Neural cell (in vitro differentiated cells): ENCODE data around the gene JDP2. TPM values are rescaled to one million over a fixed set of nuclear protein-coding genes. Genes with fewer than 3 reads are reported as not detected.

ENCODE experiments used
- H2AFZ ChIP-seq: fragments of 200-600, 300-800 bp; sonication (generic), shearing (Covaris generic); 2 replicates; pipeline ENCODE4 v1.6.0; 2014; ENCODE audit warnings: low read depth, mild to moderate bottlenecking, antibody characterized with exemption, low read length, moderate library complexity
- H3F3A ChIP-seq: fragments of 200-600 bp; shearing (Covaris generic); 2 replicates; pipeline ENCODE4 v1.6.1; 2016; ENCODE audit warnings: mild to moderate bottlenecking, moderate library complexity, mixed read lengths, antibody characterized with exemption, low read length; ENCODE audit not compliant: insufficient read depth, poor library complexity, severe bottlenecking
- H3K27ac ChIP-seq: fragments of 200-600, 300-800 bp; sonication (generic), shearing (Covaris generic); 2 replicates; pipeline ENCODE4 v1.5.1; 2014; ENCODE audit warnings: mild to moderate bottlenecking, low read length, moderate library complexity
- H3K27me3 ChIP-seq: fragments of 300-800, 200-600 bp; sonication (generic), shearing (Covaris generic); 2 replicates; pipeline ENCODE4 v1.6.0; 2014; ENCODE audit warnings: mild to moderate bottlenecking, low read depth, low read length, moderate library complexity; ENCODE audit not compliant: insufficient read depth
- H3K36me3 ChIP-seq: fragments of 300-800, 200-600 bp; sonication (generic), shearing (Covaris generic); 2 replicates; pipeline ENCODE4 v1.5.1; 2014; ENCODE audit warnings: mild to moderate bottlenecking, antibody characterized with exemption, low read length, moderate library complexity; ENCODE audit not compliant: insufficient read depth
- H3K4me2 ChIP-seq: fragments of 300-800, 200-600 bp; sonication (generic), shearing (Covaris generic); 2 replicates; pipeline ENCODE4 v1.6.0; 2014; ENCODE audit warnings: mild to moderate bottlenecking, low read length
- H3K4me3 ChIP-seq: fragments of 300-800, 200-600 bp; sonication (generic), shearing (Covaris generic); 2 replicates; pipeline ENCODE4 v1.5.1; 2014; ENCODE audit warnings: mild to moderate bottlenecking, low read length, moderate library complexity
- H3K79me2 ChIP-seq: fragments of 200-600 bp; shearing (Covaris generic); replicated peaks from 2 replicates; pipeline ENCODE4 v1.6.0; 2014; ENCODE audit warnings: mild to moderate bottlenecking, low read length, moderate library complexity; ENCODE audit not compliant: insufficient read depth
- H3K9ac ChIP-seq: fragments of 300-800, 200-600 bp; sonication (generic), shearing (Covaris generic); 2 replicates; pipeline ENCODE4 v1.6.1; 2016; ENCODE audit warnings: mild to moderate bottlenecking, low read length, mixed read lengths
- H3K9me2 ChIP-seq: fragments of 200-600 bp; shearing (Covaris generic); 2 replicates; pipeline ENCODE4 v1.6.1; 2016; ENCODE audit warnings: mild to moderate bottlenecking, low read length, mixed read lengths; ENCODE audit not compliant: insufficient read depth
- H3K9me3 ChIP-seq: fragments of 200-600, 300-800 bp; sonication (generic), shearing (Covaris generic); 2 replicates; pipeline ENCODE4 v1.6.1; 2016; ENCODE audit warnings: mild to moderate bottlenecking, mixed run types, low read length, moderate library complexity, mixed read lengths
- H4K20me1 ChIP-seq: fragments of 200-600 bp; shearing (Covaris generic); 2 replicates; pipeline ENCODE4 v1.6.1; 2016; ENCODE audit warnings: mild to moderate bottlenecking, mixed run types; ENCODE audit not compliant: insufficient read depth
- CTCF ChIP-seq: fragments of 450-650 bp; IDR thresholded peaks from 2 replicates; pipeline ENCODE4 v1.5.1; 2014; ENCODE audit warnings: antibody characterized with exemption, mild to moderate bottlenecking, moderate library complexity; ENCODE audit not compliant: poor library complexity, severe bottlenecking
- EP300 ChIP-seq: fragments of 450-650 bp; conservative IDR thresholded peaks from 2 replicates; pipeline ENCODE4 v1.6.1; 2014; ENCODE audit warnings: antibody characterized with exemption, mild to moderate bottlenecking, moderate library complexity; ENCODE audit not compliant: poor library complexity, severe bottlenecking
- EZH2 ChIP-seq: fragments of 200-600, 300-800 bp; shearing (Covaris generic), sonication (generic); IDR thresholded peaks from 2 replicates; pipeline ENCODE4 v1.6.1; 2014; ENCODE audit warnings: antibody characterized with exemption, low read length, borderline replicate concordance, mild to moderate bottlenecking; ENCODE audit not compliant: insufficient read depth, poor library complexity, severe bottlenecking
- MXI1 ChIP-seq: fragments of 450-650 bp; conservative IDR thresholded peaks from 2 replicates; pipeline ENCODE4 v1.6.1; 2014; ENCODE audit warnings: antibody characterized with exemption, mild to moderate bottlenecking; ENCODE audit not compliant: poor library complexity, severe bottlenecking
- POLR2AphosphoS5 ChIP-seq: IDR thresholded peaks from 2 replicates; pipeline ENCODE4 v1.6.1; 2012
- RAD21 ChIP-seq: fragments of 450-650 bp; conservative IDR thresholded peaks from 2 replicates; pipeline ENCODE4 v1.6.1; 2014; ENCODE audit warnings: antibody characterized with exemption, mild to moderate bottlenecking, moderate library complexity
- REST ChIP-seq: IDR thresholded peaks from 2 replicates; pipeline ENCODE4 v1.6.1; 2012; ENCODE audit warnings: borderline replicate concordance
- SMC3 ChIP-seq: fragments of 450-650 bp; conservative IDR thresholded peaks from 2 replicates; pipeline ENCODE4 v1.6.1; 2014; ENCODE audit warnings: antibody characterized with exemption, mild to moderate bottlenecking, moderate library complexity; ENCODE audit not compliant: poor library complexity
- TAF1 ChIP-seq: IDR thresholded peaks from 2 replicates; pipeline ENCODE4 v1.6.1; 2012; ENCODE audit warnings: low read depth
- polyA plus RNA-seq: library from polyadenylated mRNA; depleted of rRNA; stranded (reverse); fragments of >200 nt; gene quantifications from 2 replicates; pipeline ENCODE4 v1.2.3, GENCODE V29; 2014

Gene JDP2
- polyA plus RNA-seq, 1 donor from 2014 or later, result 20.3 TPM

- no peaks in the 10 kb centered on the region for H3K79me2 ChIP-seq
- H3K36me3 ChIP-seq, result no peaks in the 10 kb centered on the region
- H3K9me3 ChIP-seq, result no peaks in the 10 kb centered on the region
- H4K20me1 ChIP-seq, result no peaks in the 10 kb centered on the region
- no peak overlapping the region for H2AFZ ChIP-seq
- no peak overlapping the region for H3K9ac ChIP-seq
- H3K27ac ChIP-seq, result no peak overlapping the region
- H3K27me3 ChIP-seq, result no peaks in the 10 kb centered on the region
- no peak for TF ChIP-seq POLR2AphosphoS5
- TF ChIP-seq EP300, result no peak
- TF ChIP-seq EZH2, result no peak
- no peak for TF ChIP-seq TAF1
- TF ChIP-seq SMC3, result no peak
- TF ChIP-seq CTCF, result no peak
- TF ChIP-seq MXI1, result no peak
- no peak for TF ChIP-seq REST
- no peak for TF ChIP-seq RAD21
- H3F3A ChIP-seq, result no peaks in the 10 kb centered on the region
- no peak overlapping the region for H3K4me3 ChIP-seq
- no peak overlapping the region for H3K4me2 ChIP-seq
- no peaks in the 10 kb centered on the region for H3K9me2 ChIP-seq
Measured at GRCh38 chr14:75522983-75523318, 95.1 kb downstream of the JDP2 start.

Other genes with a start within 250 kb of the JDP2 start
- gene FOS, start 149.2 kb upstream of the JDP2 start, polyA plus RNA-seq, result 266 and 296 TPM in 2 replicates
- gene BATF, start 94.4 kb downstream of the JDP2 start, polyA plus RNA-seq, result not detected in 2 replicates
- not detected in 2 replicates for gene FLVCR2, start 150.6 kb downstream of the JDP2 start, polyA plus RNA-seq
- gene ERG28, start 232.9 kb downstream of the JDP2 start, polyA plus RNA-seq, result 23.4 and 25.3 TPM in 2 replicates
- gene TTLL5, start 233.2 kb downstream of the JDP2 start, polyA plus RNA-seq, result 8.2 and 12.5 TPM in 2 replicates